Astrocyte of the cerebellum (primary cell): ENCODE results near the gene ADGRB2.
A peak's percentile ranks its signal among the peaks of the same experiment; 100 is the strongest.

ENCODE experiments used
- DNase-seq: peaks from one replicate; pipeline ENCODE4 v3.0.0-alpha.2; 2011; ENCODE audit warnings: low read depth
- H3K4me3 ChIP-seq: 2 replicates; pipeline ENCODE4 v1.5.1; 2011; ENCODE audit warnings: mild to moderate bottlenecking, low read depth, low read length, moderate library complexity
- in situ Hi-C: cut with HindIII; loops from 2 replicates; pipeline ENCODE4 v1.10.0; 2017; ENCODE audit warnings: low sequenced_read_pairs
- TF ChIP-seq, protein P1 (sequence below): IDR thresholded peaks from 2 replicates; pipeline ENCODE4 v1.5.1; 2012; ENCODE audit warnings: low read length, low read depth, moderate library complexity, mild to moderate bottlenecking; ENCODE audit errors: missing control alignments

The ADGRB2 gene

DNA sequence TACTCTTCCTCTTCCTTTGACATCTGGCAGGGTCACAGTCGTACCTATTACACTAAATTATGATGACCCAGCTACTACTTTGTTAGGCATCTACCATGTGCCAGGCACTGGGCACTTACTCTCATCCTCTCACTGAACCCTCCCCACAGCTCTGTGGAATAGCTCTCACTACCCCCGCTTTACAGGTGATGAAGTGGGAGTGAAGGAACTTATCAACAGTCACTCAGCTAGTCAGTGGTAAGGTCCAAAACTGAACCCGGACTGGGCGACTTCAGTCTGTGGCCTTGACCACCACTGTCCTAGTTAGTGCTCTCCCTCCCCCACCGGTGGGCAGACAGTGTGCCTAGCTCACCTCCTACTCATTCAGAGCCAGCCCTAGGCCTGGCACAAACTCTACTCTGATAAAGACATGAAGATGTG lies 12.3 kb downstream of the ADGRB2 start:
- H3K4me3 ChIP-seq: no peak overlapping the region
- in situ Hi-C loops: no loop called here
- TF ChIP-seq, protein P1, sequence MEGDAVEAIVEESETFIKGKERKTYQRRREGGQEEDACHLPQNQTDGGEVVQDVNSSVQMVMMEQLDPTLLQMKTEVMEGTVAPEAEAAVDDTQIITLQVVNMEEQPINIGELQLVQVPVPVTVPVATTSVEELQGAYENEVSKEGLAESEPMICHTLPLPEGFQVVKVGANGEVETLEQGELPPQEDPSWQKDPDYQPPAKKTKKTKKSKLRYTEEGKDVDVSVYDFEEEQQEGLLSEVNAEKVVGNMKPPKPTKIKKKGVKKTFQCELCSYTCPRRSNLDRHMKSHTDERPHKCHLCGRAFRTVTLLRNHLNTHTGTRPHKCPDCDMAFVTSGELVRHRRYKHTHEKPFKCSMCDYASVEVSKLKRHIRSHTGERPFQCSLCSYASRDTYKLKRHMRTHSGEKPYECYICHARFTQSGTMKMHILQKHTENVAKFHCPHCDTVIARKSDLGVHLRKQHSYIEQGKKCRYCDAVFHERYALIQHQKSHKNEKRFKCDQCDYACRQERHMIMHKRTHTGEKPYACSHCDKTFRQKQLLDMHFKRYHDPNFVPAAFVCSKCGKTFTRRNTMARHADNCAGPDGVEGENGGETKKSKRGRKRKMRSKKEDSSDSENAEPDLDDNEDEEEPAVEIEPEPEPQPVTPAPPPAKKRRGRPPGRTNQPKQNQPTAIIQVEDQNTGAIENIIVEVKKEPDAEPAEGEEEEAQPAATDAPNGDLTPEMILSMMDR: no peak
- no peak for DNase-seq

DNA sequence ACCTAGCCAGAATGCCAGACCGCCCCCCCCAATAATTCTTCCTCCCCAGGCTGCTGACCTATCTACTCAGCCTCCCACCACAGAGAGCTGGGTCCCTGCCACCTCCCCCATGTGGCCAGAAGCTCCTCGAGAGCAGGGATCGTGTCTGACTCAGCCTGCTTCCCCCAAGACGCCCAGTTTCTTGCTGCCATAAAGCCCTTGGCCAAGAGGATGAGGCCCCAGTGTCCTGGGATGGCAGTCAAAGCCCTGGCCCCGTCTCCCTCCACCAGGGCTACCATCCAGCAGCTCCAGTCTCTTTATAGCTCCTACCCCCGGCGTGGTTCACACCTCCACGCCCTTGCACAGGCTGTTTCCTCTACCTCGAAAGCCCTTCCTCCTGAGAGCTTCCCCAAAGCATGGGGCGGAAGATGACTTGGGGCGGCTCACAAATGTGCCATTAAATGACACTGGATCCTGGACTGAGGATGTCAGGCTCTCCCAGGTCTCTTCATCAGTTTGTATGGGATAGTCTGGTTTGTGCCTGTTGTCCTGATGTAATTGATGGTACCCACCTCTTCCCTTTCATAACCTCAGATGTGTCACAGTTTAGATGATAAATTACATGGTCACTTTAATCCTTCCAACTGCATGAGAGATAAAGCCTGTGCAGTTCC lies 13.2 kb downstream of the ADGRB2 start:
- H3K4me3 ChIP-seq: no peak overlapping the region
- DNase-seq: peak; percentile 53
- TF ChIP-seq, protein P1: no peak
- in situ Hi-C loops: no loop called here

DNA sequence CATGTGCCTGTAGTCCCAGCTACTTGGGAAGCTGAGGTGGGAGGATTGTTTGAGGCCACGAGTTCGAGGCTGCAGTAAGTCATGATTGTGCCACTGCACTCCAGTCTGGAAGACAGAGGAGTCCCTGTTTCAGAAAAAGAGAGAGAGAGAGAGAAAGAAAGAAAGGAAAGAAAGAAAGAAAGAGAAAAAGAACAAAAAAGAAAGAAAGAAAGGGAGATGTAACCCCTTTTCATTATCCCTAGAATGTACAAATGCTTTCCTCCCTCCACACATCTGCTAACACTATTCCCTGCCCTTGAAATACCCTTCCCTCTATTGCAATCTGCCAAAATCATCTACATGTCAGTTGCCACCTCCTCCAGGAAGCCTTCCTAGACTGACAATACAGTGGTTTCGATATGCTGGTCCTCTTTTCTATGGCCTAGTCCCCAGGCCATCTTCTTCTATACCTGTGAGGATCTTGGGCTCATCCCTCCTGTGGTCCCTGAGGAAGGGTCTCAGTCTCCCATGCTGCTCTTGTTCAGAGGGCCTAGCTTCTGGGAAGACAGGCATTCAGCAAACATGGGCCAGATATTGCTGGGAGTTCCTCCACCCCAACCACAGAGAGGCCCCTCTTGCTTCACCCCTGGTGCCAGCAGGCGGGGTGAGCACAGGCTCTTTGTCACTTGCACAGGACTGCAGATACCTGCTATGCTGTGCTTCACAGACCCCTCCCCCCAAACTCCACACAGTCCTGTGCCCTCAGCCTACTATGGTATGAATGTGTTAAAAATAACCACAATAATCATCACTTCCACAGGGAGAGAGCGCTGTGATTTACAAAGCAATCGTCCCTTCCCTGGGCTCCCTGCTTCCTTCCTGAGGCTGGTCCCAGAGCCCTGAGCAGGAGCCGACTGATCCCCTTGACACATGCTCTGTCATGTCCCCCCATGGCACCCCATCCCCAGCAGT lies 14.1 kb downstream of the ADGRB2 start:
- no peak overlapping the region for H3K4me3 ChIP-seq
- in situ Hi-C loops: no loop called here
- TF ChIP-seq, protein P1: no peak
- DNase-seq: no peak

DNA sequence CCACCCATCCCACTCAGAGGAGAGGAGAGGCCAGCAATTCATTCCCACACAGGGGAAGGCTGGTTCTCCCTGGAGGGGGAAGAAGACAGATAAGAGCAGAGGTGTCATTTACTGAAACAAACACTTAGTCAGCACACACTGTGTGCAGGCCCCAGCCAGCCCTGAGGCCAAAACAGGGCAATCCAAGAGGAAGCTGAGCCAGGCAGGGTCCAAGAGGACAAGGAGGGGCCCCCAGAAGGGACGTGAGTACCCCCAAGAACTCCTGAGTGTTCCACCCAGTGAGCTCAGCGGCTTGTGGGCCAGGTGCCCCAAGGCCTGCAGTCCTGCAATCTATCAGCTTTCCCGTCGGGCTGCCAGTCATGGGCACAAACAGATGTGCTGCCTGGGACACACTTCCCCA lies 15.8 kb downstream of the ADGRB2 start:
- TF ChIP-seq, protein P1: no peak
- no peak overlapping the region for H3K4me3 ChIP-seq
- no peak for DNase-seq
- in situ Hi-C loops: no loop called here

DNA sequence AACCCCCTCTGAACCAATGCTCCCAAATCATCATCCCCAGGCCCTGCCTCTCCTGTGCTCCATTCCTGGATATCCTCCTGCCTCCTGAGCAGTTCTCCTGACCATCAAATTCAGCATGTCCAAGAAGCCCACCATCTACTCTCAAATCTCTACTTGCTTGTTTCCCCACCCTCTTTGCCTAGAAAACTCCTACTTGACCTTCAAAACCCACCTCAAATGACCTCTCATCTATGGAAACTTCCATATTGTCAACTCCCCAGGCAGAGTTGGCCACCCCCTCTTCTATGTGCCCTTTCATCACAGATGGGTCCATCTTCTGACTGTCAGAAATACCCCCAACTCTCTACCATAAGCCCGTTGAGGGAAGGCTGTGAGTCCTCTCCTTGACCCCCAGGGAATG lies 16.8 kb downstream of the ADGRB2 start:
- no peak overlapping the region for H3K4me3 ChIP-seq
- in situ Hi-C loops: no loop called here
- TF ChIP-seq, protein P1: no peak
- DNase-seq: no peak

DNA sequence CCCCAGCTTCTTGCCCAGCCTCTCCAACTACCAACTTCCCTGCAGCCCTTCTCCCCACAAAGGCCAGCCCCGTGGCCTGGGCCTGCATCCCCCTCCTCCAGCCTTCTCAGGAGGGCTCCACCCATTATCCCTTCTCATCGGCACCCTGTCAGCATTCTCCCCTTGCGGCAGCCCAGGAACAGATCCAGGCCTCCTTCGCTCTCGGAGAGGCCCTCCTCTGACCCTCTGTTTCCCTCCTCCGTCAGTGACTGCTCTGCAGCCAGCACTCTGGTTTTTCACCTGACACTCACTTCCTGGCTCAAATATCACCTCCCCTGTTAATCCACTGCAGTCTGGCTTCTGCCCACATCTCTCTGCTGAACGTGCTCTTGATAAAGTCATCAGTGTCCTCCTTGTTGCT lies 17.5 kb downstream of the ADGRB2 start:
- no peak for DNase-seq
- in situ Hi-C loops: no loop called here

More for the DNA sequence above, 17.5 kb downstream of the ADGRB2 start:
- no peak overlapping the region for H3K4me3 ChIP-seq
- TF ChIP-seq, protein P1: no peak
